Panc1 (cell line): ENCODE data around the gene GRID1.

Experiments used
- CTCF ChIP-seq: fragments of 450-650 bp; IDR thresholded peaks from 2 replicates; pipeline ENCODE4 v1.5.1; 2017; ENCODE audit warnings: mild to moderate bottlenecking
- POLR2AphosphoS5 ChIP-seq: IDR thresholded peaks from 2 replicates; pipeline ENCODE4 v1.6.1; 2012; ENCODE audit warnings: mild to moderate bottlenecking, low read depth, low read length, moderate library complexity
- SIN3A ChIP-seq: IDR thresholded peaks from 2 replicates; pipeline ENCODE4 v1.6.1; 2012; ENCODE audit warnings: low read depth, mild to moderate bottlenecking, low read length, moderate library complexity, borderline replicate concordance; ENCODE audit not compliant: insufficient read depth

- no peak for TF ChIP-seq POLR2AphosphoS5
- no peak for TF ChIP-seq SIN3A
- no peak for TF ChIP-seq CTCF
Measured at GRCh38 chr10:86345296-86345858, 21.2 kb downstream of the GRID1 start.
